Left renal cortex interstitium (tissue), 4 donors: ENCODE measurements around the gene NAGLU. TPM values are rescaled to one million over a fixed set of nuclear protein-coding genes. Genes with fewer than 3 reads are reported as not detected.

Experiments used
- DNase-seq, 4 donors: peaks; one replicate each; pipeline ENCODE4 v3.0.0-alpha.2; 2013; ENCODE audit warnings: low read depth in 4 of 4, low spot score in 2 of 4, missing footprints in 1 of 4
- polyA plus RNA-seq, 4 donors: library from polyadenylated mRNA; unstranded; fragments of 120-200 nt; gene quantifications; one replicate each; pipeline ENCODE4 v1.2.1, GENCODE V29; 2013; ENCODE audit not compliant: insufficient read length in 4 of 4

The NAGLU gene
- polyA plus RNA-seq: 10 to 100 TPM; 19.3 to 29.7 (median 25.6) TPM

- DNase-seq: peak in 1 of 4 donors; percentile 81
Measured at GRCh38 chr17:42536048-42536371, at the start of gene NAGLU. Gene NAGLU, plus strand, starts transcription at chr17:42536241. Its CDS starts 32 bp downstream, at chr17:42536273.

- DNase-seq: no peak
Measured at GRCh38 chr17:42488032-42488431, 48.0 kb upstream of the NAGLU start.

GRCh38 chr17:42493319-42493718, 42.7 kb upstream of the NAGLU start:
- no peak for DNase-seq

GRCh38 chr17:42494673-42495072, 41.4 kb upstream of the NAGLU start:
- no peak for DNase-seq

GRCh38 chr17:42498828-42499227, 37.2 kb upstream of the NAGLU start:
- no peak for DNase-seq

GRCh38 chr17:42502091-42502490, 34.0 kb upstream of the NAGLU start:
- DNase-seq: no peak

GRCh38 chr17:42502926-42503325, 33.1 kb upstream of the NAGLU start:
- DNase-seq: no peak

- no peak for DNase-seq
Measured at GRCh38 chr17:42507671-42508070, 28.4 kb upstream of the NAGLU start.

- no peak for DNase-seq
Measured at GRCh38 chr17:42508426-42509165, 27.4 kb upstream of the NAGLU start.

GRCh38 chr17:42509409-42509808, 26.6 kb upstream of the NAGLU start:
- no peak for DNase-seq

GRCh38 chr17:42509841-42510240, 26.2 kb upstream of the NAGLU start:
- no peak for DNase-seq

GRCh38 chr17:42512246-42512645, 23.8 kb upstream of the NAGLU start:
- DNase-seq: no peak

- no peak for DNase-seq
Measured at GRCh38 chr17:42512733-42513251, 23.2 kb upstream of the NAGLU start.

- DNase-seq: no peak
Measured at GRCh38 chr17:42513686-42514085, 22.4 kb upstream of the NAGLU start.

- no peak for DNase-seq
Measured at GRCh38 chr17:42514279-42514678, 21.8 kb upstream of the NAGLU start.

GRCh38 chr17:42514867-42515266, 21.2 kb upstream of the NAGLU start:
- DNase-seq: no peak

- DNase-seq: no peak
Measured at GRCh38 chr17:42517516-42517915, 18.5 kb upstream of the NAGLU start.

- DNase-seq: no peak
Measured at GRCh38 chr17:42518046-42518754, 17.8 kb upstream of the NAGLU start.

- no peak for DNase-seq
Measured at GRCh38 chr17:42518755-42519545, 17.1 kb upstream of the NAGLU start.

- DNase-seq: peak in 3 of 4 donors; percentile 82 to 86 (median 85)
Measured at GRCh38 chr17:42519546-42520491, 16.2 kb upstream of the NAGLU start.
